DOHH2 (cell line): ENCODE data around the gene ANO9.

ENCODE experiments used
- CTCF ChIP-seq: fragments of 200-600 bp; sonication (generic); IDR thresholded peaks from one replicate; pipeline ENCODE4 v1.5.1; 2014; ENCODE audit warnings: antibody characterized with exemption, mild to moderate bottlenecking, low read depth, low read length; ENCODE audit not compliant: poor library complexity, severe bottlenecking
- EZH2phosphoT487 ChIP-seq: fragments of 200-600 bp; sonication (generic); IDR thresholded peaks from 2 replicates; pipeline ENCODE4 v1.6.1; 2017; ENCODE audit warnings: borderline replicate concordance, mild to moderate bottlenecking, antibody characterized with exemption, low read length, moderate library complexity, mixed read lengths

DNA sequence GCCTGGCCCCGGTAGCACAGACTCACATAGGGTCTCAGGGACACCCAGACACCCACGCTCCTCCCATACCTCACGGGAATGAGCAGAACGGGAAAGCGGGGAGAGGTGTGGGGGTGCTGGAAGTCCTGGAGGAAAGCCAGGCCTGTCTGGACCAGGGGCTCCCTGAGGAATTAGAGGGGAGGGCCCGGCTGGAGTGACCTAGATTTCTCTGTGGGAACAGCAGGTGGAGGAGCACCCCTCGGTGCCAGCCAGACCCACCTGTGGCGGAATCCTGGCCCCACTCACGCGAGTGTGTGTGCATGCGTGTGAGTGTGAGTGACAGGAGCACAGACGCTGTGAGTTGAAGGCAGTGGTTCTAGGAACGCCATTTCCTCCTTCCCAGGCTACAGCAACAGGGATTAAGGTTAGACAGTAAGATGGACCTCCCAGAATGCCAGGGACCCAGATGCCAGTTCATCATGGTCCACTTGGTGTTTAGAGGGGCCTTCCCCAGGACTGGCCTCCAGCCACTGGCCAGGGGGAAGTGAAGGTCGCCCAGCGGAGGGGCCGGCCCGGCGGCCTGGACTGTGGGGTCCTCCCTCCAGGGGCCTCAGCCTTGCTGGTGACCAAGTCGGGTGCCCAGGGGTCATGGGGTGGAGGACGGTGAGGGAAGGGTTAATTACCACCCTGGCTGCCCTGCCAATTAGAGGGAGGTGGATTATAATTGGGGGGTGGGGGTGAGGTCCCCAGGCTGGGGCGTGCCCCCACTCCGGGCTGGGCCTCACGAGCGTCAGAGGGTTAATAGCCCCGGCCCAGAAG, 46.8 kb downstream of the ANO9 start:
- TF ChIP-seq CTCF (no peak), EZH2phosphoT487 (no peak)
